OCI-LY7 (cell line): ENCODE measurements around the gene MYH2. TPM values are rescaled to one million over a fixed set of nuclear protein-coding genes. Genes with fewer than 3 reads are reported as not detected.

Experiments
- BruUV-seq: library from RNA; stranded (reverse); fragments of 400-500 nt; replicated peaks from 2 replicates; lab custom pipeline; 2021; lab: Mats Ljungman, UMichigan
- CTCF ChIA-PET: fragments of 300-600 bp; sonication (Branson Sonifier 250); formaldehyde crosslinking; loops from one replicate; lab custom pipeline; 2022; ENCODE audit warnings: antibody characterized with exemption; ENCODE audit not compliant: unreplicated experiment; lab: Charles Lee
- POLR2A ChIA-PET: fragments of 300-600 bp; sonication (Branson Sonifier 250); formaldehyde crosslinking; loops from one replicate; lab custom pipeline; 2022; ENCODE audit warnings: antibody characterized with exemption; lab: Charles Lee
- DNase-seq: peaks from one replicate; pipeline ENCODE4 v3.0.0-alpha.2; 2015; ENCODE audit warnings: low spot score
- H2AFZ ChIP-seq: fragments of 200-600 bp; sonication (generic), shearing (Covaris generic); 2 replicates; pipeline ENCODE4 v1.6.1; 2014; ENCODE audit warnings: mild to moderate bottlenecking, antibody characterized with exemption, low read length, moderate library complexity
- H3K27ac ChIP-seq: fragments of 200-600 bp; sonication (generic); 2 replicates; pipeline ENCODE4 v1.5.1; 2014; ENCODE audit warnings: mixed run types, low read depth, mild to moderate bottlenecking, moderate library complexity, low read length, inconsistent platforms; ENCODE audit not compliant: poor library complexity, severe bottlenecking
- H3K36me3 ChIP-seq: fragments of 200-600 bp; sonication (generic); 2 replicates; pipeline ENCODE4 v1.6.1; 2014; ENCODE audit warnings: mild to moderate bottlenecking, antibody characterized with exemption, low read length, moderate library complexity, mixed read lengths; ENCODE audit not compliant: insufficient read depth
- H3K4me1 ChIP-seq: fragments of 200-600 bp; sonication (generic); 2 replicates; pipeline ENCODE4 v1.5.1; 2014; ENCODE audit warnings: mild to moderate bottlenecking, low read length; ENCODE audit not compliant: insufficient read depth, poor library complexity, severe bottlenecking
- H3K4me2 ChIP-seq: fragments of 200-600 bp; sonication (generic); 2 replicates; pipeline ENCODE4 v1.6.1; 2014; ENCODE audit warnings: mild to moderate bottlenecking, low read length
- H3K4me3 ChIP-seq: fragments of 200-600 bp; sonication (generic); 2 replicates; pipeline ENCODE4 v1.5.1; 2014; ENCODE audit warnings: mild to moderate bottlenecking, low read depth, low read length; ENCODE audit not compliant: poor library complexity, severe bottlenecking
- H3K79me2 ChIP-seq: fragments of 200-600 bp; sonication (generic); 2 replicates; pipeline ENCODE4 v1.6.1; 2016; ENCODE audit warnings: low read depth, mild to moderate bottlenecking, low read length, moderate library complexity, mixed read lengths; ENCODE audit not compliant: insufficient read depth
- H3K9me2 ChIP-seq: fragments of 200-600 bp; sonication (generic); 2 replicates; pipeline ENCODE4 v1.6.1; 2016; ENCODE audit warnings: mild to moderate bottlenecking, low read length, mixed read lengths; ENCODE audit not compliant: insufficient read depth
- H3K9me3 ChIP-seq: fragments of 200-600 bp; sonication (generic); 2 replicates; pipeline ENCODE4 v1.6.1; 2014; ENCODE audit warnings: mild to moderate bottlenecking, mixed run types, low read length, mixed read lengths
- H4K20me1 ChIP-seq: fragments of 200-600 bp; sonication (generic); 2 replicates; pipeline ENCODE4 v1.6.1; 2014; ENCODE audit warnings: mild to moderate bottlenecking, antibody characterized with exemption, low read length, moderate library complexity, mixed read lengths; ENCODE audit not compliant: insufficient read depth
- EZH2phosphoT487 ChIP-seq: fragments of 200-600 bp; sonication (generic); IDR thresholded peaks from 2 replicates; pipeline ENCODE4 v1.6.1; 2018; ENCODE audit warnings: low read depth, borderline replicate concordance, mild to moderate bottlenecking, mixed run types, antibody characterized with exemption, low read length, moderate library complexity, mixed read lengths
- intact Hi-C: fragments of 100-400 bp; cut with micrococcal nuclease; formaldehyde crosslinking; loops from one replicate; pipeline ENCODE4 v1.10.0; 2022; ENCODE audit not compliant: unreplicated experiment
- total RNA-seq, 2 experiments: library from RNA; depleted of rRNA in 1 of 2; stranded (reverse); fragments of >200 nt in 1 of 2; shearing (Covaris generic) in 1 of 2; gene quantifications; 2 replicates each; pipeline ENCODE4 v1.2.3, GENCODE V29; 2014 to 2022
- TF ChIP-seq, protein P1 (sequence below): fragments of 200-600 bp; sonication (generic); conservative IDR thresholded peaks from 2 replicates; pipeline ENCODE4 v1.5.1; 2014; ENCODE audit warnings: mild to moderate bottlenecking, antibody characterized with exemption, low read length, moderate library complexity, mixed read lengths

Gene MYH2
- total RNA-seq, 2 experiments from 2014 or later, result not detected

DNA sequence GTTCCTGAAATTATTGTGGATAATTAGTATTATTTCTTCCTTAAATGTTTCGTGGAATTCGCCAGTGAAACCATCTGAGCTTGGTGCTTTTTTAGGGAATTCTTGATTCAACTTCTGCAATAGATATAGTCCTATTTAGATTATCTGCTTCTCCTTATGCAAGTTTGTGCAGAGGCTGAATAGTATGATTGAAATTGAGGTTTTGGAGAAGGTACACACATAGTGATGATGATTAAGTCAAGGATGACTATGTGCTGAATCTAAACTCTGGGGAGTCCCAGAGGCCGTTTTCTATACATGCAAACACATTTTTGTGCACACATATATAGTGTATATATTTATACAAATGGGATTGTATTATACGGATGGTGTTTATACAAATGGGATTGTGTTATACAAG is 74.9 kb downstream of the MYH2 start:
- H3K4me3 ChIP-seq, result no peak overlapping the region
- H3K9me2 ChIP-seq, result no peaks in the 10 kb centered on the region
- no peaks in the 10 kb centered on the region for H3K36me3 ChIP-seq
- BruUV-seq, result no TSS peak
- no peak overlapping the region for H3K4me2 ChIP-seq
- CTCF ChIA-PET, result no interaction called here
- POLR2A ChIA-PET, result no interaction called here
- TF ChIP-seq EZH2phosphoT487, result no peak
- TF ChIP-seq, protein P1, sequence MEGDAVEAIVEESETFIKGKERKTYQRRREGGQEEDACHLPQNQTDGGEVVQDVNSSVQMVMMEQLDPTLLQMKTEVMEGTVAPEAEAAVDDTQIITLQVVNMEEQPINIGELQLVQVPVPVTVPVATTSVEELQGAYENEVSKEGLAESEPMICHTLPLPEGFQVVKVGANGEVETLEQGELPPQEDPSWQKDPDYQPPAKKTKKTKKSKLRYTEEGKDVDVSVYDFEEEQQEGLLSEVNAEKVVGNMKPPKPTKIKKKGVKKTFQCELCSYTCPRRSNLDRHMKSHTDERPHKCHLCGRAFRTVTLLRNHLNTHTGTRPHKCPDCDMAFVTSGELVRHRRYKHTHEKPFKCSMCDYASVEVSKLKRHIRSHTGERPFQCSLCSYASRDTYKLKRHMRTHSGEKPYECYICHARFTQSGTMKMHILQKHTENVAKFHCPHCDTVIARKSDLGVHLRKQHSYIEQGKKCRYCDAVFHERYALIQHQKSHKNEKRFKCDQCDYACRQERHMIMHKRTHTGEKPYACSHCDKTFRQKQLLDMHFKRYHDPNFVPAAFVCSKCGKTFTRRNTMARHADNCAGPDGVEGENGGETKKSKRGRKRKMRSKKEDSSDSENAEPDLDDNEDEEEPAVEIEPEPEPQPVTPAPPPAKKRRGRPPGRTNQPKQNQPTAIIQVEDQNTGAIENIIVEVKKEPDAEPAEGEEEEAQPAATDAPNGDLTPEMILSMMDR, result no peak
- no peak overlapping the region for H3K27ac ChIP-seq
- no peaks in the 10 kb centered on the region for H3K4me1 ChIP-seq
- H2AFZ ChIP-seq, result no peak overlapping the region
- no peak for DNase-seq
- no peaks in the 10 kb centered on the region for H3K9me3 ChIP-seq
- H4K20me1 ChIP-seq, result no peaks in the 10 kb centered on the region
- intact Hi-C loops, result no loop called here
- no peaks in the 10 kb centered on the region for H3K79me2 ChIP-seq

DNA sequence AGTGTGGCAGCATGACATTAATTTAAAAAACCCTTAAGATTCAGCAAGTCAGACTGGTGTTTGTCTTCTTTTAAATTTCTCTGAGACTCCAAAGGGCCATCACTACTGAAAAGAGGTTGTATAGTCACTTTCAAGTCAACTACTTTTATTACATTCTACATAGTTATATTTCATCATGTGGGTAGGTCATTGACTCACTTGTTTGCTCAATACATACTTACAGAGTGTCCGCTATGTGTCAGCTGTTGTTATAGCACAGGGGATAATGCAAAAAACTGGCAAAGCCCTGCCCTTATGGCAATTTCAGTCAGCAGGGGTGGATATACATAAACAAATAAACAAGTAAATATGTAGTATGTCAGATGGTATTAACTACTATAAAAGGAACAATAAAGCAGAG is 77.6 kb downstream of the MYH2 start:
- TF ChIP-seq, protein P1, result no peak
- TF ChIP-seq EZH2phosphoT487, result no peak
- intact Hi-C loops, result no loop called here
- Histone ChIP-seq H2AFZ (no peak overlapping the region), H3K4me1 (no peaks in the 10 kb centered on the region), H3K79me2 (no peaks in the 10 kb centered on the region), H3K9me2 (no peaks in the 10 kb centered on the region), H3K27ac (no peak overlapping the region), H4K20me1 (no peaks in the 10 kb centered on the region), H3K9me3 (no peaks in the 10 kb centered on the region), H3K4me3 (no peak overlapping the region), H3K4me2 (no peak overlapping the region), H3K36me3 (no peaks in the 10 kb centered on the region)
- BruUV-seq, result no TSS peak
- ChIA-PET CTCF (no interaction called here), POLR2A (no interaction called here)
- no peak for DNase-seq

Other genes starting within 250 kb of the MYH2 start
- not detected in 2 replicates for gene MYH13, start 176.7 kb downstream of the MYH2 start, total RNA-seq (2014; rRNA removed; shearing (Covaris generic))
- not detected in 2 replicates for gene MYH13, start 176.7 kb downstream of the MYH2 start, total RNA-seq (2022)
- gene MYH8, start 127.7 kb downstream of the MYH2 start, total RNA-seq (2014; rRNA removed; shearing (Covaris generic)), result not detected in 2 replicates
- gene MYH8, start 127.7 kb downstream of the MYH2 start, total RNA-seq (2022), result not detected in 2 replicates
- gene MYH4, start 80.1 kb downstream of the MYH2 start, total RNA-seq (2014; rRNA removed; shearing (Covaris generic)), result not detected in 2 replicates
- gene MYH4, start 80.1 kb downstream of the MYH2 start, total RNA-seq (2022), result not detected in 2 replicates
- not detected in 2 replicates for gene MYH1, start 31.1 kb downstream of the MYH2 start, total RNA-seq (2014; rRNA removed; shearing (Covaris generic))
- gene MYH1, start 31.1 kb downstream of the MYH2 start, total RNA-seq (2022), result not detected in 2 replicates
- 4.2 and 6.5 TPM in 2 replicates for gene MYH3, start 107.7 kb upstream of the MYH2 start, total RNA-seq (2014; rRNA removed; shearing (Covaris generic))
- 5.1 and 5.9 TPM in 2 replicates for gene MYH3, start 107.7 kb upstream of the MYH2 start, total RNA-seq (2022)
- gene SCO1, start 147.9 kb upstream of the MYH2 start, total RNA-seq (2014; rRNA removed; shearing (Covaris generic)), result 37.5 and 44.4 TPM in 2 replicates
- 31.0 and 32.2 TPM in 2 replicates for gene SCO1, start 147.9 kb upstream of the MYH2 start, total RNA-seq (2022)
- 5.3 and 5.5 TPM in 2 replicates for gene ADPRM, start 147.9 kb upstream of the MYH2 start, total RNA-seq (2014; rRNA removed; shearing (Covaris generic))
- 6.5 and 7.0 TPM in 2 replicates for gene ADPRM, start 147.9 kb upstream of the MYH2 start, total RNA-seq (2022)
- not detected in 2 replicates for gene TMEM220, start 180.4 kb upstream of the MYH2 start, total RNA-seq (2014; rRNA removed; shearing (Covaris generic))
- not detected in 2 replicates for gene TMEM220, start 180.4 kb upstream of the MYH2 start, total RNA-seq (2022)